NCI-H2029 (cell line): ENCODE results near the gene ZNF22.

ENCODE experiments used
- DNase-seq: peaks from one replicate; lab custom pipeline; 2025; lab: John Stamatoyannopoulos, UW

ZNF22 gene

GRCh38 chr10:45015590-45015989, 14.9 kb downstream of the ZNF22 start:
- DNase-seq, result no peak

GRCh38 chr10:45023426-45023825, 22.7 kb downstream of the ZNF22 start:
- no peak for DNase-seq

- DNase-seq, result no peak
Observed at GRCh38 chr10:45034301-45034700, 33.6 kb downstream of the ZNF22 start.

- DNase-seq, result no peak
Observed at GRCh38 chr10:45035673-45036072, 35.0 kb downstream of the ZNF22 start.

GRCh38 chr10:45040921-45041542, 40.3 kb downstream of the ZNF22 start:
- no peak for DNase-seq

- no peak for DNase-seq
Observed at GRCh38 chr10:45044290-45044689, 43.6 kb downstream of the ZNF22 start.

GRCh38 chr10:45050551-45051235, 50.0 kb downstream of the ZNF22 start:
- DNase-seq, result no peak

- no peak for DNase-seq
Observed at GRCh38 chr10:45052700-45053099, 52.0 kb downstream of the ZNF22 start.

- DNase-seq, result no peak
Observed at GRCh38 chr10:45053569-45054100, 52.9 kb downstream of the ZNF22 start.
